ENCODE results near the gene RPIA.

DNA sequence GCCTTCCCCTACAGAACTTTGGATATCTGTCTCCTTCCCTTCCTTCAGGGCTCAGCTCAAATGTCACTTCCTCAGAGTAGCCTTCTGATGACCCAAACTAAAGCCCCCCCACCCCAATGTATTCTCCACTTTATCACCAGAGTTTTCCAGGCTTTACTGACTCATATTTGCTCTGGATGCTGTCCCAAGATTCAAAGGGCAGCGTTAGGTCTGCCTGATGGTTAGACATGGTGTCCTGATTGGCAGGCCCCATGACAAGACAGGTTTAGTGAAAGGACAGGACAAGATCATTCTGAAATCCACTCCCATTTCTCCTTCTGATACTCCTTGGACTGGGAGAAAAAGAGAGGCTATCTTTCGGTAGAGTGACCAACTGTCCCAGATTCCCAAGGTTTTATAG is 22.6 kb upstream of the RPIA start:
- no peak for TF ChIP-seq EZH2phosphoT487 (IDR thresholded peaks at IDR 0.05)
- TF ChIP-seq, protein P1, sequence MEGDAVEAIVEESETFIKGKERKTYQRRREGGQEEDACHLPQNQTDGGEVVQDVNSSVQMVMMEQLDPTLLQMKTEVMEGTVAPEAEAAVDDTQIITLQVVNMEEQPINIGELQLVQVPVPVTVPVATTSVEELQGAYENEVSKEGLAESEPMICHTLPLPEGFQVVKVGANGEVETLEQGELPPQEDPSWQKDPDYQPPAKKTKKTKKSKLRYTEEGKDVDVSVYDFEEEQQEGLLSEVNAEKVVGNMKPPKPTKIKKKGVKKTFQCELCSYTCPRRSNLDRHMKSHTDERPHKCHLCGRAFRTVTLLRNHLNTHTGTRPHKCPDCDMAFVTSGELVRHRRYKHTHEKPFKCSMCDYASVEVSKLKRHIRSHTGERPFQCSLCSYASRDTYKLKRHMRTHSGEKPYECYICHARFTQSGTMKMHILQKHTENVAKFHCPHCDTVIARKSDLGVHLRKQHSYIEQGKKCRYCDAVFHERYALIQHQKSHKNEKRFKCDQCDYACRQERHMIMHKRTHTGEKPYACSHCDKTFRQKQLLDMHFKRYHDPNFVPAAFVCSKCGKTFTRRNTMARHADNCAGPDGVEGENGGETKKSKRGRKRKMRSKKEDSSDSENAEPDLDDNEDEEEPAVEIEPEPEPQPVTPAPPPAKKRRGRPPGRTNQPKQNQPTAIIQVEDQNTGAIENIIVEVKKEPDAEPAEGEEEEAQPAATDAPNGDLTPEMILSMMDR (IDR thresholded peaks at IDR 0.05) = no peak
